T-helper 1 cell treated with Interleukin-12 subunit alpha and Interleukin-12 subunit beta and Interleukin-4 antibody, amounts not matched to agents 30 ng/mL and 1 ng/mL, for 36 hours (primary cell): ENCODE data around the gene MCEE. TPM values are rescaled to one million over a fixed set of nuclear protein-coding genes. Genes with fewer than 3 reads are reported as not detected.
"Not testable (repeated sequence)": the region's sequence is repeated elsewhere in the genome, so short reads cannot be mapped to it uniquely, and the experiment has no call there.

Source experiments
- intact Hi-C: fragments of 100-400 bp; cut with micrococcal nuclease; formaldehyde crosslinking; loops from one replicate; pipeline ENCODE4 v1.15.1; 2024
- total RNA-seq: library from RNA; stranded (reverse); gene quantifications from 2 replicates; pipeline ENCODE4 v1.2.3, GENCODE V29; 2022

The MCEE gene
- total RNA-seq, 1 donor from 2014 or later, result 16.3 TPM

GRCh38 chr2:71129902-71130151 lies 202 bp downstream of the MCEE start:
- intact Hi-C loops, result loop anchor here (1.0 to 10.0 kb wide), 14 partner anchors 30 to 1485 kb away; partner anchors contain the start of genes ANKRD53, NAGK, PAIP2B and SNRPG

GRCh38 chr2:71129114-71129901 lies 721 bp downstream of the MCEE start:
- intact Hi-C loops, result no loop called here

GRCh38 chr2:71126957-71127356 lies 3.1 kb downstream of the MCEE start:
- intact Hi-C loops, result no loop called here

- intact Hi-C loops, result no loop called here
These were observed 4.3 kb downstream of the MCEE start for GRCh38 chr2:71125506-71126294.

GRCh38 chr2:71122387-71123298 lies 7.4 kb downstream of the MCEE start:
- intact Hi-C loops, result no loop called here

- intact Hi-C loops, result no loop called here
These were observed 8.6 kb downstream of the MCEE start for GRCh38 chr2:71121479-71121878.

- intact Hi-C loops, result no loop called here
These were observed 9.8 kb downstream of the MCEE start for GRCh38 chr2:71120195-71120594.

- intact Hi-C loops, result no loop called here
These were observed 13.0 kb downstream of the MCEE start for GRCh38 chr2:71117063-71117462.

GRCh38 chr2:71113843-71114242 lies 16.2 kb downstream of the MCEE start:
- intact Hi-C loops, result no loop called here

GRCh38 chr2:71108091-71108490 lies 21.9 kb downstream of the MCEE start:
- intact Hi-C loops, result no loop called here

GRCh38 chr2:71106463-71106862 lies 23.6 kb downstream of the MCEE start:
- intact Hi-C loops, result not testable (repeated sequence)

GRCh38 chr2:71103809-71104208 lies 26.2 kb downstream of the MCEE start:
- intact Hi-C loops, result no loop called here

- intact Hi-C loops, result no loop called here
These were observed 26.9 kb downstream of the MCEE start for GRCh38 chr2:71102981-71103681.

GRCh38 chr2:71101656-71102055 lies 28.4 kb downstream of the MCEE start:
- intact Hi-C loops, result no loop called here

- intact Hi-C loops, result loop anchor here (1.0 kb wide), 2 partner anchors 30 to 77 kb away; partner anchors contain the start of genes MCEE and MPHOSPH10
These were observed 29.6 kb downstream of the MCEE start for GRCh38 chr2:71100195-71100964.

GRCh38 chr2:71092491-71093260 lies 37.4 kb downstream of the MCEE start:
- intact Hi-C loops, result not testable (repeated sequence)

- intact Hi-C loops, result not testable (repeated sequence)
These were observed 38.2 kb downstream of the MCEE start for GRCh38 chr2:71091808-71092207.

GRCh38 chr2:71089475-71089874 lies 40.6 kb downstream of the MCEE start:
- intact Hi-C loops, result not testable (repeated sequence)

GRCh38 chr2:71085325-71086003 lies 44.6 kb downstream of the MCEE start:
- intact Hi-C loops, result not testable (repeated sequence)
